ENCODE data around the gene FOXP4.
A peak's percentile ranks its signal among the peaks of the same experiment; 100 is the strongest.

The FOXP4 gene

GRCh38 chr6:41587131-41587879 lies 41.1 kb downstream of the FOXP4 start:
- no peak for DNase-seq

- no peak for DNase-seq
Observed at GRCh38 chr6:41588111-41588510, 41.9 kb downstream of the FOXP4 start.

GRCh38 chr6:41589223-41589622 lies 43.0 kb downstream of the FOXP4 start:
- DNase-seq = no peak

GRCh38 chr6:41589636-41590622 lies 43.7 kb downstream of the FOXP4 start:
- DNase-seq = no peak

GRCh38 chr6:41591122-41591521 lies 44.9 kb downstream of the FOXP4 start:
- DNase-seq = no peak

- peak; percentile 77 for DNase-seq
Observed at GRCh38 chr6:41591859-41592502, 45.8 kb downstream of the FOXP4 start.

- no peak for DNase-seq
Observed at GRCh38 chr6:41593406-41593805, 47.2 kb downstream of the FOXP4 start.

GRCh38 chr6:41593839-41594238 lies 47.7 kb downstream of the FOXP4 start:
- no peak for DNase-seq

GRCh38 chr6:41594326-41594725 lies 48.1 kb downstream of the FOXP4 start:
- DNase-seq = no peak

GRCh38 chr6:41594766-41595165 lies 48.6 kb downstream of the FOXP4 start:
- no peak for DNase-seq

GRCh38 chr6:41595166-41595565 lies 49.0 kb downstream of the FOXP4 start:
- no peak for DNase-seq

GRCh38 chr6:41596096-41596685 lies 50.0 kb downstream of the FOXP4 start:
- DNase-seq = no peak

GRCh38 chr6:41596807-41597206 lies 50.6 kb downstream of the FOXP4 start:
- DNase-seq = no peak

GRCh38 chr6:41597246-41598000 lies 51.2 kb downstream of the FOXP4 start:
- no peak for DNase-seq

GRCh38 chr6:41598670-41599014 lies 52.5 kb downstream of the FOXP4 start:
- DNase-seq = no peak

- no peak for DNase-seq
Observed at GRCh38 chr6:41599015-41599851, 53.1 kb downstream of the FOXP4 start.

GRCh38 chr6:41599852-41600445 lies 53.8 kb downstream of the FOXP4 start:
- no peak for DNase-seq

- no peak for DNase-seq
Observed at GRCh38 chr6:41600499-41601247, 54.5 kb downstream of the FOXP4 start.

- DNase-seq = no peak
Observed at GRCh38 chr6:41601248-41601549, 55.0 kb downstream of the FOXP4 start.

GRCh38 chr6:41602422-41602743 lies 56.2 kb downstream of the FOXP4 start:
- DNase-seq = no peak
